Coronary artery (tissue), 2 donors: ENCODE data around the gene POLRMT.
A peak's percentile ranks its signal among the peaks of the same experiment; 100 is the strongest.

ENCODE experiments used
- DNase-seq: peaks from one replicate; pipeline ENCODE4 v3.0.0-alpha.2; 2017; ENCODE audit warnings: low spot score
- H3K27ac ChIP-seq, 2 donors: fragments of 200-600 bp; sonication (generic); one replicate each; pipeline ENCODE4 v1.5.1; 2016 to 2019
- H3K4me3 ChIP-seq: fragments of 200-600 bp; sonication (generic); 2 replicates; pipeline ENCODE4 v1.5.1; 2016; ENCODE audit warnings: mild to moderate bottlenecking, moderate library complexity
- TF ChIP-seq, protein P1 (sequence below): fragments of 200-600 bp; sonication (generic); IDR thresholded peaks from one replicate; pipeline ENCODE4 v1.5.1; 2019; ENCODE audit warnings: antibody characterized with exemption

Gene POLRMT

DNA sequence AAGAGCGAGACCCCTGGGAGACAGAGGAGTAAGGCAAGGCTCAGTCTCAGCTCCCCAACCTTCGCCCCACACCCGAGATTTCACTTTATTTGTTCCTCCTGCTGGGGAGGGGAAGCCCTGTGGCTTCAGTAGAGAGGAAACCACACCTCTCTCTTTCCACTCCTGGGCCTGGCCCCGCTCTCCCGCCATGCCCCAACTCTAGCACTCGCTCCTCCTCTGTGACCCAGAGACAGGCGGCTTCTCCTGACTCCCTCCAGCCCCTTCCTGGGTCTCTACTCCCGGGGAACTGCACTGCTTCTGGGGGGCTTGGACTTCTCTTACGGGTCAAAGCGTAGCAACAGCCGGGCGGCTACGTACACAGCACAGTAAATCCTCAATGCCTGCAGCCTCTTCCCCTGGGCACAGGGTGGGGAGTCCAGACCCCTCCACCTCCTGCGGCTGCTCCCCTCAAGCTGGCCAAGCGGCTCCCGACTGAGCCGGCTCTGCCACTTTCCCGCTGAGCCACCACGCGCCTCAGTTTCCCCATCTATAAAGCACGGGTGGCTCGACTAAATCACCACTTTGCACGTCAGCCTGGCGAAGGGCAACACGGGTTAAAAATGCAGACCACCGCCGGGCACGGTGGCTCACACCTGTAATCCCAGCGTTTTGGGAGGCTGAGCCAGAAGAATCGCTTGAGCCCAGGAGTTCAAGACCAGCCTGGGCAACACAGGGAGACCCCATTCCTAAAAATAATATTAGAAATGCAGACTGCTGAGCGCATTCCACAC is 28.3 kb upstream of the POLRMT start:
- DNase-seq = no peak
- Histone ChIP-seq H3K4me3 (peak overlapping the region; percentile 90), H3K27ac (peak overlapping the region; percentile 88 to 94)
- TF ChIP-seq, protein P1, sequence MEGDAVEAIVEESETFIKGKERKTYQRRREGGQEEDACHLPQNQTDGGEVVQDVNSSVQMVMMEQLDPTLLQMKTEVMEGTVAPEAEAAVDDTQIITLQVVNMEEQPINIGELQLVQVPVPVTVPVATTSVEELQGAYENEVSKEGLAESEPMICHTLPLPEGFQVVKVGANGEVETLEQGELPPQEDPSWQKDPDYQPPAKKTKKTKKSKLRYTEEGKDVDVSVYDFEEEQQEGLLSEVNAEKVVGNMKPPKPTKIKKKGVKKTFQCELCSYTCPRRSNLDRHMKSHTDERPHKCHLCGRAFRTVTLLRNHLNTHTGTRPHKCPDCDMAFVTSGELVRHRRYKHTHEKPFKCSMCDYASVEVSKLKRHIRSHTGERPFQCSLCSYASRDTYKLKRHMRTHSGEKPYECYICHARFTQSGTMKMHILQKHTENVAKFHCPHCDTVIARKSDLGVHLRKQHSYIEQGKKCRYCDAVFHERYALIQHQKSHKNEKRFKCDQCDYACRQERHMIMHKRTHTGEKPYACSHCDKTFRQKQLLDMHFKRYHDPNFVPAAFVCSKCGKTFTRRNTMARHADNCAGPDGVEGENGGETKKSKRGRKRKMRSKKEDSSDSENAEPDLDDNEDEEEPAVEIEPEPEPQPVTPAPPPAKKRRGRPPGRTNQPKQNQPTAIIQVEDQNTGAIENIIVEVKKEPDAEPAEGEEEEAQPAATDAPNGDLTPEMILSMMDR = no peak

DNA sequence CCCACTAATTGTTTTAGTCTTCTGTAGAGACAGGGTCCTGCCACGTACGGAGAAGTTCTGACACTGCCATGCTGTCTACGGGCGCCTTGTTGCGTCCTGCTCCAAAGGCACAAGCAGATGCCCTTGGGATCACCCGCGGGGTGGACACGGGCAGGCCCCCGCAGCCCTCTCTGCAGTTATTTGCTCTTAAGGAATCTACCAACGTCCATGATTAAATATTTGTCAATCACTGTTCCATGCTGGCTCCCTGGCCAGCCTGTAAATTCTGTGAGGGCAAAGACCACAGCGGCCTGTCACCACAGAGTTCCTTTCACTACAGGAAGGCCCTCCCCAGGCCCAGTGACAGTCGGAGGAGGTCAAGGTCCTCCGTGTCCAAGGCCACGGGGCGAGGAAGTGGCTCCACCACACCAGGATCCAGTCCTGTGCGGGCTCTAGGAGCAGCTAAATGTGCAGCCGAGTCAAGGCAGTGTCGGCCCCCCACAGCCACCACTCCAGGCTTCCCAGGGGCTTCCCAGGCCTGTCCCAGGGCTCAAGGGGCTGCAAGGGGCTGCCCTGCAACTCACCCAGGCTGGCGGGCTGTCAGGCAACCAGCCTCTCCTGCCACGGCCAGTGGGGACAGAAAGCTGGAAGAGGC is 27.6 kb upstream of the POLRMT start:
- TF ChIP-seq, protein P1 = no peak
- Histone ChIP-seq H3K4me3 (peak overlapping the region; percentile 90), H3K27ac (peak overlapping the region in 1 of 2 donors; percentile 94)
- no peak for DNase-seq

DNA sequence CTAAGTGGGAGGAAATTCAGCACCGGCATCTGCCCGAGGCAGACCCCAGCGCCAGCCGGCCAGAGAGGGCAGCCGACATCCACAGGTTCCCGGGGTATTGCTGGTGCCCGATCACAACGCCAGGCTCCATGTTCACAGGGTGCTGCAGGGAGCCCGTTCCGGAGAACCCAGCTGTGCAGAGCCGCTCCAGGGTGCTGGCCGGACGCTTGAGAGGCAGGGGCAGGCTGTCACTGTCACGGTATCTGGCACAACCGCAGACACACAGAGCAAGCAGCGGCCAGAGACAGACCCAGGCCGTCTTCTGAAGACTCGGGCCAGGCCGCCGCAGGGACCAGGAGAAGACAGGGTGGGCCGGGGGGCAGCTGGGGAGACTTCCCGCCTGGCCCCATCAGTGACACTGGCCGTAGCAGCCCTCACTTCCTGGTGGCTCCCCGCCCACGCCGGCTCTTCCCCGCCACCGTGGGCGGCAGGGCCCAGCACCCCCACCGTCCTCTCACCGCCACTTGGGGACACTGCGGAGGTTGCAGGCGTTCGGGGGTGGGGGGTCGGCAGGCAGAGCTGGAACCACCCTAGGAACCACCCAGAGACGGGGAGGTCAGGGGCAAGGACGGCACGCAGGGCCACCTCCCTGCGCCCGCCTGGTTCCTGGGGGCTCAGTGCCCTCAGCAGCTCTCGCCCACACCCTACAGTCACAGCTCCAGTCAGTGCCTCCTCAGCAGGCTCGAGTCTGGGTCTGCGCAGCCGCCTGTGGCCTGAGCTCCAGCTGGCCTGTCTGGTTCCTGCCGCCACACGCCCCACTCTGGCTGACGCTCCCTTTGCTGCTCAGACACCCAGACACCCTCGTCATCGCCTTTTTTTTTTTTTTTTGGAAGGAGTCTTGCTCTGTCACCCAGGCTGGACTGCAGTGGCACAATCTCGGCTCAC is 25.8 kb upstream of the POLRMT start:
- Histone ChIP-seq H3K27ac (peak overlapping the region in 1 of 2 donors; percentile 40), H3K4me3 (peak overlapping the region; percentile 42)
- DNase-seq = no peak
- TF ChIP-seq, protein P1 = no peak

DNA sequence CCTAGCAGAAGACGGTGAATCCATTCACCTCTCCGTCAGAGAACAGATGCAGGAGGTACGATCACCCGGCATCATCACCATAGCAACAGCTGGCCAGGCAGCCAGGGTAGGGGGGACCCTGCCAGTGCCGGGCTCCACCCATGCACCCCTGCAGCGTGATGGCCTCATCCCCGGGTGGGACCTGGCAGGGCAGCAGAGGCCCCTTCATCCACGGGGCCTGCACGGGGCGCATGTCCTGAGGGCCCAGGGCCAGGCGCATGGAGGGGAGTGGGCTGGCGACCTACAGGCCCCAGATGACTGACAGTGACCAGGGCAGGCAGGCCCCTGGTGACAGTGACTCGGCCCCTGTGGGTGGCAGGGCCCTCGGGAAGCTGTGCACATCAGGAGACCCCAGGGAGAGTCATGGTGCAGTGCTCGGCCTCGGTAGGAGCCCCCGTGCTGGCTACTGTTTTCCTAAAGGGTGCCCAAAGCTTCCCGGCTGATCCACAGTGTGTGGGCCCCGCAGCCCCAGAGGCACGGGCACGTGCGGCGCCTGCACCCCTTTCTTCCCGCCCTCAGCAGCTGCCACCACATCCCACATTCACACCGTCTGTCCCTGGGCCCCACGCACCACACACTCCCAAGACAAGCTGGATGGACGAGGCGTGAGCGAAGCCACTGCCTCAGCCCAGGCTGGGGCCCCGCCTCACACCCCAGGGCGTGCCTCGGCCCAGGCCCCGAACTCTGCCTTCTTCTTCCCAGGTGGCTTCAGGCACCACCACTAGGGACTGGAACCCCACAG is 24.9 kb upstream of the POLRMT start:
- TF ChIP-seq, protein P1 = no peak
- no peak for DNase-seq
- Histone ChIP-seq H3K4me3 (no peak overlapping the region), H3K27ac (no peak overlapping the region)

DNA sequence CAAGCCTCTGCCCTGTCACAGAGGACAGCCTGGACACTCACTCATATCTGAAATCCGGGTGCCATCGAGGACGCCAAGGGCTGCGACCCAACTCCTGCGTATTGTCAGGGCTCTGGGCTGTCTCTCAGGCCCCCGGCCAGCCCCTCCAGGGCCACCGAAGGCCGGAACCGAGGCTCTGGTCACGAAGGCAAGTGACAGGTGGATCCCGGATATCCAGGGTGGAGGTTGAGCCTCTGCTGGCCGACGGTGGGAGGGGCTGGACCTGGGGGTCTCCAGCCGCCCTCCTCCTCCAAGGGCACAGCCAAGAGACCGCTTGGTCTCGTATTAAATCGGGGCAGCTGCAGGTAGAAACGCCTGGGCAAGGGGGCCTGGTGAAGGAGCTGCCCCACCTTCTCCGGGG is 24.3 kb upstream of the POLRMT start:
- no peak for DNase-seq
- H3K27ac ChIP-seq = no peak overlapping the region
- no peak overlapping the region for H3K4me3 ChIP-seq
- TF ChIP-seq, protein P1 = no peak

DNA sequence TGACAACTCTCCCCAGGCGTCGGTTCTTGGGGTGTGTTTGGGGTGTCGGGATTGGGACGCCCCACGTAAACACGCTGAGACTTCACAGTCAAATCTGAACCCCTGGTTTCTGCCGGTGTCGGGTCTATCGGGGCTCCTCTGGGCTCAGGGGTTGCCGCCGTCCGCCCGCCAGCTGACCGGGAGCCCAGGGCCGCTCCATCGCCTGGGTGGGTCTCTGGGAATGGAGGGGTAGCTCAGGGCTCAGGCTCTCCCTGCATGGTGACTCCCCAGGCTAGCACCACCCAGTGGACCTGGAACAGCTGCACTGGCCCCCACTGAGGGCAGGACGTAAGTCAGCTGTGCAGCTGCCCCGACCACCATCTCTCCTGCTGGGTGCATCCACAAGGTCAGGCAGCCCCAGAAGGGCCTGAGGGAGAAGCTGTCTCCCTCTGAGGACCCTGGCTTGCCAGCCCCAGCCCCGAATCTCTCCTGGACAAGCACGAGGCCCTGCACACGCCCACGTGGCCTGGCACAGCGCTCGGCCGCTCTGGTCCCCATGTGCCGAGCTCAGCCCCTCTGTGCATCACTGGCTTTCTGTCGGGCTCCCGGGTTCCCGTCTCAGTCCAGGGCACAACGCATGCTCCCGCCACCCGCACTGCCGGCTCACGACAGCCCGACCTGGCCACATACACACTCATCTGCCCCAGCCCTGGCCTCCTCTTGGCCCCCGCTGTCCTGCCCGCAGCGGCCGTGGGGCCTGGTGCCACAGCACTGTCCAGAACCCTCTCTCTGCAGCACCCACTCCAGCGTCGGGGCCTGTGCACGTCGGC is 23.6 kb upstream of the POLRMT start:
- no peak overlapping the region for H3K27ac ChIP-seq
- TF ChIP-seq, protein P1 = no peak

More for the DNA sequence above, 23.6 kb upstream of the POLRMT start:
- no peak for DNase-seq
- no peak overlapping the region for H3K4me3 ChIP-seq
